Muscle of back (tissue), 11 donors: ENCODE results near the gene ADCY4. TPM values are rescaled to one million over a fixed set of nuclear protein-coding genes. Genes with fewer than 3 reads are reported as not detected.

Experiments used
- DNase-seq, 3 donors: peaks; one replicate each; pipeline versions ENCODE4 v3.0.0 to v3.0.0-alpha.2; 2013
- polyA plus RNA-seq, 10 donors: library from polyadenylated mRNA; unstranded; fragments of 120-200 nt; gene quantifications; one replicate each; pipeline ENCODE4 v1.2.1, GENCODE V29; 2013; ENCODE audit not compliant: insufficient read length in 10 of 10

ADCY4 gene
- polyA plus RNA-seq, 10 donors, result 8.5 to 23.7 (median 14.3) TPM

DNA sequence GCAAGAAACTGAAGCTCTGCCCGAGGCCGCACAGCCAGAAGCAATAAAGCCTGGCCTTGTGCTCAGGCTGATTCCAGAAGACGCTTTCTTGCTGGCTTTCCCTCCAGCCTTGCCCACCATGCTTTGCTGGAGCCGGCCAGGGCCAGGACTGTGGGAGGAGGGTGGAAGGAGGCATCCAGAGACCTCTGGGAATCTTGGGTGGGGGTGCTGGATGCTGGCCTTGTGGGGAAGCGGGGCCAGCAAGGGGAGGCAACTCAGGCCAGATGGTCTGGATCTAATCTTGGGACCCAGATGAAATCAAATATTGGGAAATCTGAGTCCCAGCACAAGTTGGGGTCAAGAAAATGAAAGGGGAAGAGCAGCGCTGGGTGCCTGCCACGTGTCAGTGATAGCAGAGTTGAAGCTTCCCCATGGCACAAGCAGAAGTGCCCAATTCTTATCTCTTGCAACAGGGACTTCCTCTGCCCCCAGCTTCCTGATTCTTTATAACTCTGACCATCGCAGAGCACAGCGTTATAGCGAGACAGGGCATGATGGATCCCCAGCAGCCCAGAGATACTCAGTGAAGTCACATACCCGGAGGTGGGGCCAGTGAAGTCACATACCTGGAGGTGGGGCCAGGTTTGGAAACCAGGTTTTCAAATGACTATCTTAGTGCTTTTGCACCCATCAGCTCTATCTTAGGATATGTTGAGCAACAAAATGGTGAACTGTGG lies 57.1 kb downstream of the ADCY4 start:
- no peak for DNase-seq

- DNase-seq, result no peak
Observed at GRCh38 chr14:24277071-24277470, 57.8 kb downstream of the ADCY4 start.

DNA sequence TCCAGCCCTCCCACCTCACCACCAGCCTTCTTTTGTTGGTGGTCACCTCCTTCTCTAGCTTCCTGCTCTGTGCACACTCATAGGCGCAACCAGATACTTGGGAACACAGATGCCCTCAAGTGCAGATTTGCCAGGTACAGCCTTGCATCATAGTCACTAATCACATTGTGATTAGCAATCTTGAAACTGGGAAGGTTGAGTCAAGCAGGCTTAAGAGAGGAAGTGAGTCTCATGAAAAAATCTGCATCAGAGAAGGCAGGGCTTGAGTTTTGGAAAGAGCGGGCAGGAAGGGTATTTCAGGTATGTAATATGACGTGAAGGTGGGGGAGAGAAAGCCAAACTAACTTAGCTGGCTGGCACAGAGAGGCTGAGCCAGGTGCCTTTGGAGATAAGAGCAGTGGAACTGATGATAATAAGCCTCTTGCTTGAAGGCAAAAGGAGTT lies 60.7 kb downstream of the ADCY4 start:
- DNase-seq, result no peak

DNA sequence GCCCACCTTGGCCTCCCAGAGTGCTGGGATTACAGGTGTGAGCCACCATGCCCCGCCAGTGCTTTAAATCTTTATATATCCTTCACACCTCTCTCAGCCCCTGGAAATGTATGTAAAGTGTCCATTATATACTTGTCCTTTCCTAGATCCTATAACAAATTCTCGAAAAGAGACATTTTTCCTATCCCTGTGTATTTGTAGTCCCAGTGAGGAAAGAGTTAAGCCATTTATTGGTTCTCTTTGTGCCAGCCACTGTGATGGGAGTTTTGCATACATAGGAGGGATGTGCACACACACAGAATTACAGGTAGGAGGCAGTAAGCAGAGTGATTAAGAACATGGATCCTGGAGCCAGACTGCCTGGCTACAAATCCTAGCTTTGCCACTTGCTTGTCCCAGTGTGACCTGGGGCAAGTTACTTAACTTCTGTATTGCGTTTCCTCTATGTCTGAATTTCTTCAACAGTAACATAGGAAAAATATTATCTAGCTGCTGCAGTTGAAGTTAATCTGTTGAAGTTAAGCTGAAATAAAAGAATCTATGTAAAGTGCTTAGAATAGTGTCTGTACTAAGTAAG lies 61.4 kb downstream of the ADCY4 start:
- DNase-seq, result no peak

- no peak for DNase-seq
Observed at GRCh38 chr14:24272467-24272866, 62.4 kb downstream of the ADCY4 start.

- no peak for DNase-seq
Observed at GRCh38 chr14:24271834-24272263, 63.0 kb downstream of the ADCY4 start.

- DNase-seq, result peak; percentile 86 to 95 (median 91)
Observed at GRCh38 chr14:24271134-24271833, 63.6 kb downstream of the ADCY4 start, which contains the start of gene RABGGTA. TSS of gene RABGGTA (minus strand) at chr14:24271597. CDS start at chr14:24271115, 482 bp downstream.

GRCh38 chr14:24270537-24271133 lies 64.2 kb downstream of the ADCY4 start:
- DNase-seq, result no peak

- DNase-seq, result no peak
Observed at GRCh38 chr14:24269910-24270536, 64.8 kb downstream of the ADCY4 start.

DNA sequence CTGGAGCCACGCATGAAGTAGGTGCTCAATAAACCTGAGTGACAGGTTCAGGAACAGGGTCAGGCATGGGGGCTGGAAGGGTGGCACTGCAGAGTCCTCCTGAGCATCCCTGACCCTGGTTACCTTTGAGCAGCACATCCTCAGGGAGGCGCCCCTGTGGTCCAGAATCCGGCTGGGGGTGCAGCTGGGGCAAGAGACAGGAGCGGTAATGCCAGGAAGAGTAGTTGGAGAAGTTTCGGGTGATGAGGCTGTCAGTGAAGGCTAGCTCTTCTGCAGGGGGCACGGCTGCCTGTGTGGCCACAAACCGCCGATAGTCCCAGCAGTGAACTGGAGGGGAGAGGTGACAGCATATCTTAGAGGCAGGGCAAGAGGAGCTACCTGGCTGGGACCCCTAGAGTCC lies 65.5 kb downstream of the ADCY4 start:
- no peak for DNase-seq

Other genes with a start within 250 kb of the ADCY4 start
- gene PCK2, start 240.8 kb downstream of the ADCY4 start, polyA plus RNA-seq, result 1 to 10 TPM; 2.8 to 6.0 (median 3.5) TPM
- gene DCAF11, start 220.3 kb downstream of the ADCY4 start, polyA plus RNA-seq, result 10 to 100 TPM; 35.0 to 45.0 (median 38.1) TPM
- 1 to 10 TPM in 9 of 10 donors, under 1 TPM in 1; 0.98 to 1.6 (median 1.2) TPM for gene NRL, start 220.1 kb downstream of the ADCY4 start, polyA plus RNA-seq
- 100 to 1,000 TPM in 8 of 10 donors, 10 to 100 TPM in 2; 68.5 to 142 (median 118) TPM for gene FITM1, start 204.4 kb downstream of the ADCY4 start, polyA plus RNA-seq
- 100 to 1,000 TPM in 8 of 10 donors, 10 to 100 TPM in 2; 96.2 to 122 (median 112) TPM for gene PSME1, start 198.9 kb downstream of the ADCY4 start, polyA plus RNA-seq
- 10 to 100 TPM; 19.1 to 30.8 (median 26.9) TPM for gene EMC9, start 193.5 kb downstream of the ADCY4 start, polyA plus RNA-seq
- 10 to 100 TPM; 72.7 to 96.7 (median 84.4) TPM for gene PSME2, start 188.5 kb downstream of the ADCY4 start, polyA plus RNA-seq
- 10 to 100 TPM; 26.5 to 46.0 (median 33.1) TPM for gene RNF31, start 187.6 kb downstream of the ADCY4 start, polyA plus RNA-seq
- gene IRF9, start 173.8 kb downstream of the ADCY4 start, polyA plus RNA-seq, result 10 to 100 TPM; 23.8 to 36.0 (median 28.2) TPM
- 10 to 100 TPM in 6 of 10 donors, 1 to 10 TPM in 4; 5.7 to 11.6 (median 10.7) TPM for gene REC8, start 163.0 kb downstream of the ADCY4 start, polyA plus RNA-seq
- 10 to 100 TPM; 21.5 to 31.8 (median 26.6) TPM for gene IPO4, start 146.3 kb downstream of the ADCY4 start, polyA plus RNA-seq
- 10 to 100 TPM; 11.2 to 25.1 (median 17.6) TPM for gene TM9SF1, start 139.6 kb downstream of the ADCY4 start, polyA plus RNA-seq
- 1 to 10 TPM; 1.8 to 8.7 (median 2.8) TPM for gene TSSK4, start 129.4 kb downstream of the ADCY4 start, polyA plus RNA-seq
- 10 to 100 TPM; 26.0 to 44.1 (median 34.5) TPM for gene CHMP4A, start 121.6 kb downstream of the ADCY4 start, polyA plus RNA-seq
- 10 to 100 TPM in 1 of 10 donors, 1 to 10 TPM in 9; 6.1 to 10.2 (median 8.0) TPM for gene MDP1, start 119.0 kb downstream of the ADCY4 start, polyA plus RNA-seq
- 100 to 1,000 TPM; 168 to 226 (median 186) TPM for gene NEDD8, start 102.7 kb downstream of the ADCY4 start, polyA plus RNA-seq
- 10 to 100 TPM; 41.5 to 57.6 (median 50.7) TPM for gene GMPR2, start 102.1 kb downstream of the ADCY4 start, polyA plus RNA-seq
- gene TINF2, start 92.4 kb downstream of the ADCY4 start, polyA plus RNA-seq, result 10 to 100 TPM; 33.5 to 43.0 (median 41.5) TPM
- 1 to 10 TPM in 7 of 10 donors, under 1 TPM in 3; 0.82 to 3.9 (median 1.3) TPM for gene TGM1, start 71.9 kb downstream of the ADCY4 start, polyA plus RNA-seq
- gene RABGGTA, start 63.5 kb downstream of the ADCY4 start, polyA plus RNA-seq, result 10 to 100 TPM in 9 of 10 donors, 1 to 10 TPM in 1; 10.0 to 20.1 (median 13.3) TPM
- gene DHRS1, start 35.3 kb downstream of the ADCY4 start, polyA plus RNA-seq, result 10 to 100 TPM; 10.9 to 21.2 (median 17.0) TPM
- 10 to 100 TPM; 18.6 to 24.6 (median 20.0) TPM for gene NOP9, start 35.2 kb downstream of the ADCY4 start, polyA plus RNA-seq
- 10 to 100 TPM in 7 of 10 donors, 1 to 10 TPM in 3; 8.3 to 15.5 (median 12.0) TPM for gene CIDEB, start 27.1 kb downstream of the ADCY4 start, polyA plus RNA-seq
- 1 to 10 TPM; 1.4 to 3.4 (median 2.7) TPM for gene LTB4R2, start 24.9 kb downstream of the ADCY4 start, polyA plus RNA-seq
- gene LTB4R, start 23.6 kb downstream of the ADCY4 start, polyA plus RNA-seq, result 1 to 10 TPM; 2.2 to 6.7 (median 3.6) TPM
- 1 to 10 TPM in 8 of 10 donors, under 1 TPM in 2; 0.78 to 2.3 (median 1.8) TPM for gene RIPK3, start 4.9 kb upstream of the ADCY4 start, polyA plus RNA-seq
- 10 to 100 TPM; 34.0 to 69.3 (median 44.5) TPM for gene NFATC4, start 33.1 kb upstream of the ADCY4 start, polyA plus RNA-seq
- 10 to 100 TPM; 23.9 to 40.6 (median 29.1) TPM for gene NYNRIN, start 63.9 kb upstream of the ADCY4 start, polyA plus RNA-seq
- 1 to 10 TPM; 1.4 to 3.4 (median 2.0) TPM for gene CBLN3, start 94.6 kb upstream of the ADCY4 start, polyA plus RNA-seq
- 10 to 100 TPM; 29.0 to 41.0 (median 34.7) TPM for gene KHNYN, start 94.9 kb upstream of the ADCY4 start, polyA plus RNA-seq
- 10 to 100 TPM; 36.4 to 55.6 (median 47.6) TPM for gene SDR39U1, start 107.7 kb upstream of the ADCY4 start, polyA plus RNA-seq
- under 1 TPM in 2 of 10 donors, not detected in 8; 0.14 to 0.34 TPM for gene CMA1, start 173.2 kb upstream of the ADCY4 start, polyA plus RNA-seq
- gene CTSG, start 241.2 kb upstream of the ADCY4 start, polyA plus RNA-seq, result 1 to 10 TPM in 7 of 10 donors, under 1 TPM in 3; 0.73 to 3.1 (median 1.5) TPM